Right cardiac atrium (tissue), 5 donors: ENCODE results near the gene TIMM17B. TPM values are rescaled to one million over a fixed set of nuclear protein-coding genes. Genes with fewer than 3 reads are reported as not detected.
"Not testable (repeated sequence)": the region's sequence is repeated elsewhere in the genome, so short reads cannot be mapped to it uniquely, and the experiment has no call there.

Experiments used
- ATAC-seq, 2 donors: fragments of 200-7000 bp; cut with Tn5 transposase; one replicate each; pipeline versions ENCODE4 v1.8.0 to v1.9.1; 2020; ENCODE audit warnings: moderate library complexity in 2 of 2, mild to moderate bottlenecking in 1 of 2
- DNase-seq, 3 donors: peaks; one replicate each; pipeline ENCODE4 v3.0.0-alpha.2; 2020
- H3K27ac ChIP-seq: one replicate; pipeline ENCODE4 v1.5.1; 2013; ENCODE audit warnings: mild to moderate bottlenecking, low read length, control low read depth, moderate library complexity
- H3K27me3 ChIP-seq: one replicate; pipeline ENCODE4 v1.6.1; 2013; ENCODE audit not compliant: control insufficient read depth, insufficient read depth
- H3K4me1 ChIP-seq: one replicate; pipeline ENCODE4 v1.6.1; 2013; ENCODE audit warnings: low read length; ENCODE audit not compliant: control insufficient read depth, insufficient read depth
- H3K4me3 ChIP-seq: one replicate; pipeline ENCODE4 v1.5.1; 2013; ENCODE audit warnings: low read length, control low read depth
- H3K9me3 ChIP-seq: one replicate; pipeline ENCODE4 v1.6.1; 2013; ENCODE audit warnings: low read length; ENCODE audit not compliant: control insufficient read depth
- WGBS: extraction: QIAGEN DNeasy Blood & Tissue Kit; methylation state at CpG from one replicate; pipeline ENCODE4 v1.1.7; 2013; 5-methylcytosine and 5-hydroxymethylcytosine counted together
- intact Hi-C, 4 donors: fragments of 100-400 bp; cut with DNase I; formaldehyde crosslinking; loops; one replicate each; pipeline versions ENCODE4 v1.11.0 to v1.14.0; 2022 to 2023
- polyA plus RNA-seq: library from polyadenylated mRNA; stranded (reverse); fragments of 200-250 nt; gene quantifications from one replicate; pipeline ENCODE4 v1.2.3, GENCODE V29; 2013
- total RNA-seq, 4 donors: library from RNA; stranded (reverse); fragmentation: NEBNext Ultra II Directional; extraction: Animal tissue kit (Norgen Biotek cat#: 25700); gene quantifications; one replicate each; pipeline ENCODE4 v1.2.1, GENCODE V29; 2021
- donor health status: healthy with polysubstance abuse.
- donor health status: DM: no; HTN: yes; CAD: no.
- donor health status: DM: no; HTN: no; CAD: no.
- donor health status: DM: no; HTN: yes; CAD: no; lungs with severe emphysema.
- donor health status: DM: yes; HTN: yes; CAD: no.

Gene TIMM17B
- total and polyA plus RNA-seq, 5 donors, result 45.3 to 74.4 (median 60.9) TPM

DNA sequence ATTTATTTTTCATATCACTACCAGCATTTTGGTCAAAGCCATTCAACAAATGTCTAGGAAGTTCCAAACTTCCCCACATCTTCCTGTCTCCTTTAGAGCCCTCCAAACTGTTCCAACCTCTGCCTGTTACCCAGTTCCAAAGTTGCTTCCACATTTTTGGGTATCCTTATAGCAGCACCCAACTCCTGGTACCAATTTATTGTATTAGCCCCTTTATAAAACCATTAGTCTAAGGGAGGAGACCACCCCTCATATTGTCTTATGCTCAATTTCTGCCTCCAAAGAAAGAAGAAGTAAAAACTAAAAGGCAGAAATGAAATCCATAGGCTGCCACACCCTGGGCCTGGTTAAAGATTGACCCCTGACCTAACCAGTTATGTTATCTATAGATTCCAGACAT is 44.1 kb downstream of the TIMM17B start:
- H3K4me3 ChIP-seq, ATAC-seq, H3K27me3 ChIP-seq, H3K27ac ChIP-seq, H3K9me3 ChIP-seq, DNase-seq, intact Hi-C loops, H3K4me1 ChIP-seq: not testable (repeated sequence)

DNA sequence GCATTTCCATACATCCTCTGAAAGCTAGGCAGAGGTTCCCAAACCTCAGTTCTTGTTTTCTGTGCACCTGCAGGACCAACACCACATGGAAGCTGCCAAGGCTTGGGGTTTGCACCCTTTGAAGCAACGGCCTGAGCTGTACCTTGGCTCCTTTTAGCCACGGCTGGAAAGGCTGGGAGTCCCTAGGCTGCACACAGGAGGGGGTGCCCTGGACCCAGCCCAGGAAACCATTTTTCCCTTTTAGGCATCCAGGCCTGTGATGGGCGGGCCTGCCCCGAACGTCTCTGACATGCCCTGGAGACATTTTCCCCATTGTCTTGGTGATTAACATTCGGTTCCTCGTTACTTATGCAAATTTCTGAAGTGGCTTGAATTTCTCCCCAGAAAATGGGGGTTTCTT is 44.7 kb downstream of the TIMM17B start:
- H3K4me1 ChIP-seq, result no peaks in the 10 kb centered on the region
- H3K4me3 ChIP-seq, result no peak overlapping the region
- DNase-seq, result no peak
- WGBS, result 78% methylated on average over 7 of the region's 7 CpGs
- no peak for ATAC-seq
- H3K27ac ChIP-seq, result no peak overlapping the region
- H3K9me3 ChIP-seq, result no peaks in the 10 kb centered on the region
- intact Hi-C loops, result no loop called here
- H3K27me3 ChIP-seq, result no peaks in the 10 kb centered on the region

DNA sequence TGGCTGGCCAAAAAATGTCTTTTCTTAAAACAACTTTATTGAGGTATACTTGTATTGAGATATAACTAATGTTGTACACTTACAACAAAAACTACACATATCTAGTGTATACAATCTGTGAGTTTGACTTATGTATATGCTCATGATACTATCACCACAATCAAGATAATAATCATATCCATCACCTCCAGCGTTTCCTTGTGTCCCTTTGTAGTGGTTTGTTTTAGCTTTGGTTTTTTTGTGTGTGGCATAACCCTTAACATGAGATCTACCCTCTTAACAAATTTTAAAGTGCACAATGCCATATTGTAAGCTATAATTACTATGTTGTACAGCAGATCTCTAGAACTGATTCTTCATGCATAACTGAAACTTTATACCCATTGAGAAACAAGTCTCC is 48.7 kb downstream of the TIMM17B start:
- no peak overlapping the region for H3K27ac ChIP-seq
- H3K4me3 ChIP-seq, result no peak overlapping the region
- H3K27me3 ChIP-seq, result no peaks in the 10 kb centered on the region
- no peak for DNase-seq
- 69% methylated on average over 1 of the region's 1 CpG for WGBS
- no peak for ATAC-seq
- intact Hi-C loops, result no loop called here
- no peaks in the 10 kb centered on the region for H3K9me3 ChIP-seq
- no peaks in the 10 kb centered on the region for H3K4me1 ChIP-seq

Other genes with a start within 250 kb of the TIMM17B start
- 1 to 10 TPM; 3.0 to 6.2 (median 4.0) TPM for gene WAS, start 214.0 kb downstream of the TIMM17B start, total RNA-seq
- gene WAS, start 214.0 kb downstream of the TIMM17B start, polyA plus RNA-seq, result 1.5 TPM
- 1 to 10 TPM; 3.1 to 7.2 (median 3.9) TPM for gene SUV39H1, start 201.0 kb downstream of the TIMM17B start, total RNA-seq
- gene SUV39H1, start 201.0 kb downstream of the TIMM17B start, polyA plus RNA-seq, result 3.3 TPM
- gene GLOD5, start 136.0 kb downstream of the TIMM17B start, total RNA-seq, result not detected
- gene GLOD5, start 136.0 kb downstream of the TIMM17B start, polyA plus RNA-seq, result not detected
- not detected for gene GATA1, start 111.2 kb downstream of the TIMM17B start, total RNA-seq
- gene GATA1, start 111.2 kb downstream of the TIMM17B start, polyA plus RNA-seq, result not detected
- 10 to 100 TPM; 42.6 to 56.7 (median 50.5) TPM for gene HDAC6, start 95.7 kb downstream of the TIMM17B start, total RNA-seq
- gene HDAC6, start 95.7 kb downstream of the TIMM17B start, polyA plus RNA-seq, result 41.5 TPM
- not detected for gene ERAS, start 71.3 kb downstream of the TIMM17B start, total RNA-seq
- gene ERAS, start 71.3 kb downstream of the TIMM17B start, polyA plus RNA-seq, result not detected
- gene PCSK1N, start 62.2 kb downstream of the TIMM17B start, total RNA-seq, result 1 to 10 TPM; 1.6 to 8.3 (median 4.9) TPM
- gene PCSK1N, start 62.2 kb downstream of the TIMM17B start, polyA plus RNA-seq, result 9.6 TPM
- gene PQBP1, start 162 bp upstream of the TIMM17B start, total RNA-seq, result 10 to 100 TPM; 59.8 to 72.6 (median 69.8) TPM
- 78.6 TPM for gene PQBP1, start 162 bp upstream of the TIMM17B start, polyA plus RNA-seq
- 10 to 100 TPM in 3 of 4 donors, 1 to 10 TPM in 1; 9.9 to 16.7 (median 13.2) TPM for gene SLC35A2, start 13.9 kb upstream of the TIMM17B start, total RNA-seq
- 10.4 TPM for gene SLC35A2, start 13.9 kb upstream of the TIMM17B start, polyA plus RNA-seq
- 1 to 10 TPM; 3.6 to 6.6 (median 5.7) TPM for gene PIM2, start 21.3 kb upstream of the TIMM17B start, total RNA-seq
- 4.3 TPM for gene PIM2, start 21.3 kb upstream of the TIMM17B start, polyA plus RNA-seq
- 10 to 100 TPM; 22.7 to 27.3 (median 24.9) TPM for gene OTUD5, start 59.8 kb upstream of the TIMM17B start, total RNA-seq
- gene OTUD5, start 59.8 kb upstream of the TIMM17B start, polyA plus RNA-seq, result 19.9 TPM
- gene KCND1, start 74.1 kb upstream of the TIMM17B start, total RNA-seq, result 1 to 10 TPM; 1.3 to 1.6 (median 1.5) TPM
- gene KCND1, start 74.1 kb upstream of the TIMM17B start, polyA plus RNA-seq, result 0.97 TPM
- gene GRIPAP1, start 104.5 kb upstream of the TIMM17B start, total RNA-seq, result 10 to 100 TPM; 24.0 to 34.1 (median 27.8) TPM
- 20.6 TPM for gene GRIPAP1, start 104.5 kb upstream of the TIMM17B start, polyA plus RNA-seq
- gene TFE3, start 145.6 kb upstream of the TIMM17B start, total RNA-seq, result 10 to 100 TPM; 26.4 to 37.8 (median 28.3) TPM
- gene TFE3, start 145.6 kb upstream of the TIMM17B start, polyA plus RNA-seq, result 21.4 TPM
- gene CCDC120, start 161.2 kb upstream of the TIMM17B start, total RNA-seq, result 1 to 10 TPM; 1.6 to 2.7 (median 1.9) TPM
- gene CCDC120, start 161.2 kb upstream of the TIMM17B start, polyA plus RNA-seq, result 1.2 TPM
- 10 to 100 TPM; 14.2 to 20.2 (median 17.6) TPM for gene PRAF2, start 176.2 kb upstream of the TIMM17B start, total RNA-seq
- 23.4 TPM for gene PRAF2, start 176.2 kb upstream of the TIMM17B start, polyA plus RNA-seq
- gene WDR45, start 182.1 kb upstream of the TIMM17B start, total RNA-seq, result 10 to 100 TPM; 70.0 to 81.1 (median 79.8) TPM
- 82.5 TPM for gene WDR45, start 182.1 kb upstream of the TIMM17B start, polyA plus RNA-seq
- gene GPKOW, start 226.0 kb upstream of the TIMM17B start, total RNA-seq, result 10 to 100 TPM; 17.4 to 20.1 (median 18.1) TPM
- 14.2 TPM for gene GPKOW, start 226.0 kb upstream of the TIMM17B start, polyA plus RNA-seq